Osteoblast (primary cell): ENCODE results near the gene KCMF1. TPM values are rescaled to one million over a fixed set of nuclear protein-coding genes. Genes with fewer than 3 reads are reported as not detected.

Experiments used
- DNase-seq: peaks from one replicate; pipeline ENCODE4 v3.0.0; 2011; ENCODE audit warnings: low spot score, mixed read lengths; ENCODE audit not compliant: insufficient read length; ENCODE audit errors: missing footprints
- H2AFZ ChIP-seq: 2 replicates; pipeline ENCODE4 v1.6.0; 2011; ENCODE audit warnings: mild to moderate bottlenecking, low read length
- H3K27ac ChIP-seq: 2 replicates; pipeline ENCODE4 v1.5.1; 2011; ENCODE audit warnings: mild to moderate bottlenecking, low read depth, low read length, moderate library complexity
- H3K27me3 ChIP-seq: 2 replicates; pipeline ENCODE4 v1.6.0; 2012; ENCODE audit warnings: mild to moderate bottlenecking, control low read depth, inconsistent platforms, low read length, moderate library complexity; ENCODE audit not compliant: insufficient read depth
- H3K36me3 ChIP-seq: 2 replicates; pipeline ENCODE4 v1.5.1; 2011; ENCODE audit warnings: mild to moderate bottlenecking, low read length, control low read depth, moderate library complexity; ENCODE audit not compliant: insufficient read depth
- H3K4me1 ChIP-seq: 2 replicates; pipeline ENCODE4 v1.5.1; 2011; ENCODE audit warnings: mild to moderate bottlenecking, low read length, control low read depth, moderate library complexity; ENCODE audit not compliant: insufficient read depth
- H3K4me2 ChIP-seq: 2 replicates; pipeline ENCODE4 v1.6.0; 2011; ENCODE audit warnings: mild to moderate bottlenecking, low read length; ENCODE audit not compliant: insufficient read depth
- H3K4me3 ChIP-seq: fragments of 200-600 bp; sonication (generic); 3 replicates; pipeline ENCODE4 v1.5.1; 2012; ENCODE audit warnings: mild to moderate bottlenecking, low read length, inconsistent platforms; ENCODE audit not compliant: insufficient read depth
- H3K79me2 ChIP-seq: 2 replicates; pipeline ENCODE4 v1.6.0; 2012; ENCODE audit warnings: mild to moderate bottlenecking, low read length, control low read depth, inconsistent platforms; ENCODE audit not compliant: insufficient read depth
- H3K9me3 ChIP-seq: 2 replicates; pipeline ENCODE4 v1.5.1; 2011; ENCODE audit warnings: low read depth, low read length, control low read depth
- H4K20me1 ChIP-seq: 2 replicates; pipeline ENCODE4 v1.6.0; 2012; ENCODE audit warnings: mild to moderate bottlenecking, low read length, control low read depth; ENCODE audit not compliant: insufficient read depth
- CTCF ChIP-seq: IDR thresholded peaks from 2 replicates; pipeline ENCODE4 v1.5.1; 2011; ENCODE audit warnings: mild to moderate bottlenecking, low read depth, low read length, moderate library complexity; ENCODE audit errors: extremely low read depth
- total RNA-seq: library from RNA; depleted of rRNA; stranded (reverse); fragments of >200 nt; gene quantifications from 2 replicates; pipeline ENCODE4 v1.2.3, GENCODE V29; 2012

Gene KCMF1
- total RNA-seq, 1 donor: 74.2 TPM

DNA sequence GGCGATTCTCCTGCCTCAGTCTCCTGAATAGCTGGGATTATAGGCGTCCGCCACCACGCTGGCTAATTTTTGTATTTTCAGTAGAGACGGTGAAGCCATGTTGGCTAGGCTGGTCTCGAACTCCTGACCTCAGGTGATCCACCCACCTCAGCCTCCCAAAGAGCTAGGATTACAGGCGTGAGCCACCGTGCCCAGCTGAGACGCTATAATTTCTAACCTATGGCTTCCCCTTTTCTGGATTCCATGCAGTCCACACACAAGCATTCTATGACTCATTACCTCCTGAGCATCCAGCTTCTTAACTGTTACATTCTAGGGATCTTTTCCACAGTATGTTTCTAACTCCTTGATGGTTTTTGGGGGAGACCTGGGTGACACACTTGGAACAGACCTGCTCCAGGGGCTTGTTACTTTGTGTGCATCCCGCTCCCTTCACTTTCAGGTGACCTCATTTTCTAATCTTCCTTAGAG is 11.8 kb upstream of the KCMF1 start:
- Histone ChIP-seq H4K20me1 (peaks cover 10% of the 10 kb centered on the region), H3K27me3 (no peaks in the 10 kb centered on the region), H3K36me3 (no peaks in the 10 kb centered on the region), H3K4me1 (peaks cover 39% of the 10 kb centered on the region), H3K4me2 (peak overlapping the region; percentile 51), H3K79me2 (peaks cover 9% of the 10 kb centered on the region), H3K4me3 (peak overlapping the region; percentile 20), H3K9me3 (no peaks in the 10 kb centered on the region), H2AFZ (no peak overlapping the region), H3K27ac (peak overlapping the region; percentile 86)
- peak; percentile 93 for DNase-seq
- no peak for TF ChIP-seq CTCF

DNA sequence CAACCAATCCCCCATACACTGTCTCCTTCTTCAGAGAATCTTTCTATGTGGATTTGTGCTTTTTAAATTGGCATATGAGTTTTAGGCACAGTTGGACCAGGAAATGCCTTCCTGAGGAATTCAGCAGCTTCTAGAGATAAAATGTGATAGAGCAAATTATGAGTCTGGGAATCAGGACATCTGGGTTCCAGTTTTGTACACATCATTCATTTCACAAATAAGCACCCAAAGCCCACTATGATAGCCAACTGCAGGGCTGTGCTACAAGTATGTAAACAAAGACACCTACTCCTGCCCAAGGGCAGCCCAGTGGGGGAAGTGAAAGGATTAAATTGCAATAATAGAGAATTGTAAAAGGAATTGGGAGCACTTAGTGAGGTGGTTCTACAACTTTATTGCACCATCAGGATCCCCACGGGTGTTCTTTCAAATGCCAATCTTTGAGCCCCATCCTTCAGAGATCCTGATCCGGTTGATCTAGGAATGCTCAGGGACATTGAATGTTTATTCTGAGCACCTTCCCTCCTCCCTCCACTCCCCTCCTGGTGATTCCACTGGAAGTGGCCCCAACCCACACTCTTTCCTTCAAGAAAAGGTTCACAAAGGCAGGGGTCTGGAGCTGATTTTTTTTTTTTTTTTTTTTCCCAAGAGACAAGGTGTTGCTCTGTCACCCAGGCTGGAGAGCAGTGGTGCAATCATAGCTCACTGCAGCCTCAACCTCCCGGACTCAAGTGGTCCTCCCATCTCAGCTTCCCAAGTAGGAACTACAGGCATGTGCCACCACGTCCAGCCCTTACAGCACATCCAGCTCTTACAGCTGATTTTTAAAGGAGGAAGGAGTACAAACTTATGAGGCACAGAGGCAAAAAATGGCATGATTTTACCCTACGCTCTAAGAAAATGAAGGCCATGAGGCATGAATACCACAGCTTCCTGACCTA is 11.1 kb upstream of the KCMF1 start:
- no peak for TF ChIP-seq CTCF
- Histone ChIP-seq H3K4me2 (peak overlapping the region; percentile 51), H3K4me1 (peaks cover 39% of the 10 kb centered on the region)

GRCh38 chr2:84962917-84963316 is 8.0 kb upstream of the KCMF1 start:
- TF ChIP-seq CTCF: no peak
- H3K36me3 ChIP-seq: peaks cover 14% of the 10 kb centered on the region
- no peak overlapping the region for H3K4me2 ChIP-seq
- H3K27me3 ChIP-seq: no peaks in the 10 kb centered on the region
- peaks cover 35% of the 10 kb centered on the region for H3K4me1 ChIP-seq
- peak overlapping the region; percentile 37 for H3K27ac ChIP-seq
- H2AFZ ChIP-seq: no peak overlapping the region
- DNase-seq: no peak
- no peak overlapping the region for H3K4me3 ChIP-seq
- peaks cover 29% of the 10 kb centered on the region for H3K79me2 ChIP-seq
- H3K9me3 ChIP-seq: no peaks in the 10 kb centered on the region
- H4K20me1 ChIP-seq: peaks cover 12% of the 10 kb centered on the region

More for the DNA sequence above, 11.1 kb upstream of the KCMF1 start:
- Histone ChIP-seq H3K27ac (peak overlapping the region; percentile 86), H3K79me2 (peaks cover 9% of the 10 kb centered on the region), H3K9me3 (no peaks in the 10 kb centered on the region), H3K36me3 (no peaks in the 10 kb centered on the region), H3K4me3 (peak overlapping the region; percentile 20), H3K27me3 (no peaks in the 10 kb centered on the region), H2AFZ (no peak overlapping the region), H4K20me1 (peaks cover 12% of the 10 kb centered on the region)
- DNase-seq: no peak

DNA sequence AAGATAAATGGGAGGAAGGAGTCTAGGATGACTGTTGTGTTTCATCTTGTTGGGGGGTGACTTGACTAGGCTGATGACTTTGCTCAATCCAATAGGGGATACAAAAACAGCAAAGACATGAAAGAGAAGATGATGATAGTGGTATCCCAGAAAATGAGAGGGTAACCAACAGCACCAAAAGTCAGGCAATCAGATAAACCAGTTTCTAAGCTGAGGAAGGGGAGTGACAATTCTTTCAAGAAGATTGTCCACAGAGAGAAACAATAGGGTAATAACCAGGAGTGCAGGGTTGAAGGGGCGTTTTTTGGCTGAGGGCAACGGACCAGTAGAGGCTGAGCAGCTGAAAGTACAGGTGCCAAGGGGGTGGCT is 7.7 kb upstream of the KCMF1 start:
- no peaks in the 10 kb centered on the region for H3K9me3 ChIP-seq
- no peak for TF ChIP-seq CTCF
- H3K4me3 ChIP-seq: no peak overlapping the region
- peaks cover 14% of the 10 kb centered on the region for H3K36me3 ChIP-seq
- H3K4me2 ChIP-seq: peak overlapping the region; percentile 59
- peak overlapping the region; percentile 37 for H3K27ac ChIP-seq
- DNase-seq: no peak
- no peak overlapping the region for H2AFZ ChIP-seq
- no peaks in the 10 kb centered on the region for H3K27me3 ChIP-seq
- H3K79me2 ChIP-seq: peaks cover 33% of the 10 kb centered on the region
- H4K20me1 ChIP-seq: peaks cover 12% of the 10 kb centered on the region
- peaks cover 32% of the 10 kb centered on the region for H3K4me1 ChIP-seq
